Sigmoid colon (tissue), 7 donors: ENCODE results near the gene ZNF142. TPM values are rescaled to one million over a fixed set of nuclear protein-coding genes. Genes with fewer than 3 reads are reported as not detected.

Source experiments
- DNase-seq: peaks from one replicate; pipeline ENCODE4 v3.0.0-alpha.2; 2019
- H3K27ac ChIP-seq, 4 donors: fragments of 200-600 bp; sonication (generic); one replicate each; pipeline ENCODE4 v1.5.1; 2016 to 2019; ENCODE audit warnings: mild to moderate bottlenecking in 1 of 4
- H3K27me3 ChIP-seq, 3 donors: fragments of 200-600 bp; sonication (generic); one replicate each; pipeline ENCODE4 v1.5.1; 2019; ENCODE audit warnings: mild to moderate bottlenecking in 1 of 3
- H3K36me3 ChIP-seq, 4 donors: fragments of 200-600 bp; sonication (generic); one replicate each; pipeline ENCODE4 v1.5.1; 2016 to 2019
- H3K4me1 ChIP-seq, 4 donors: fragments of 200-600 bp; sonication (generic); one replicate each; pipeline ENCODE4 v1.5.1; 2017 to 2019
- H3K4me3 ChIP-seq, 4 donors: fragments of 200-600 bp; sonication (generic); one replicate each; pipeline ENCODE4 v1.5.1; 2017 to 2019; ENCODE audit warnings: mild to moderate bottlenecking in 2 of 4, moderate library complexity in 1 of 4
- H3K9me3 ChIP-seq, 4 donors: fragments of 200-600 bp in 3 of 4; sonication (generic) in 3 of 4; one replicate each; pipeline versions ENCODE4 v1.5.1 to v1.6.1; 2013 to 2019
- EP300 ChIP-seq, 4 donors: sonication (generic); formaldehyde crosslinking; IDR thresholded peaks; one replicate each; pipeline ENCODE4 v1.6.1; 2017; ENCODE audit warnings: antibody characterized with exemption in 4 of 4
- POLR2A ChIP-seq, 2 donors: fragments of 450-650 bp; IDR thresholded peaks; one replicate each; pipeline ENCODE4 v1.6.1; 2016; ENCODE audit warnings: antibody characterized with exemption in 2 of 2, mild to moderate bottlenecking in 2 of 2, moderate library complexity in 2 of 2
- POLR2AphosphoS5 ChIP-seq, 4 donors: sonication (generic); formaldehyde crosslinking; IDR thresholded peaks; one replicate each; pipeline ENCODE4 v1.6.1; 2017; ENCODE audit warnings: antibody characterized with exemption in 4 of 4
- WGBS, 2 donors: extraction: QIAGEN DNeasy Blood & Tissue Kit; methylation state at CpG; one replicate each; pipeline ENCODE4 v1.1.7; 2013; 5-methylcytosine and 5-hydroxymethylcytosine counted together
- intact Hi-C: fragments of 100-400 bp; cut with DNase I; formaldehyde crosslinking; loops from one replicate; pipeline ENCODE4 v1.15.1; 2023
- polyA plus RNA-seq, 3 donors: library from polyadenylated mRNA; stranded (reverse); fragments of 200-250 nt; gene quantifications; one replicate each; pipeline ENCODE4 v1.2.3, GENCODE V29; 2013
- total RNA-seq, 4 donors: library from RNA; depleted of rRNA; stranded (reverse); fragments of >200 nt; gene quantifications; one replicate each; pipeline ENCODE4 v1.1.0, GENCODE V29; 2016
- TF ChIP-seq, protein P1 (sequence below), 4 experiments: fragments of 450-650 bp in 3 of 4; fragments of 200-600 bp in 1 of 4; IDR thresholded peaks; one replicate each; pipeline ENCODE4 v1.5.1; 2016 to 2019; ENCODE audit warnings: antibody characterized with exemption in 4 of 4, mild to moderate bottlenecking in 3 of 4, moderate library complexity in 2 of 4
- donor health status: healthy with polysubstance abuse.
- donor health status: Bipolar disorder and iron deficiency.
- donor health status: healthy.

The ZNF142 gene
- total and polyA plus RNA-seq, 7 donors: 1.6 to 24.4 (median 14.6) TPM

GRCh38 chr2:218642121-218642656 lies 17.2 kb downstream of the ZNF142 start:
- H3K27me3 ChIP-seq: no peaks in the 10 kb centered on the region
- H3K27ac ChIP-seq: no peak overlapping the region
- 92 to 94% methylated on average over 18 of the region's 18 CpGs for WGBS, 2 donors
- no peaks in the 10 kb centered on the region for H3K9me3 ChIP-seq
- no peaks in the 10 kb centered on the region for H3K4me1 ChIP-seq
- DNase-seq: no peak
- intact Hi-C loops: loop anchor here (10.0 kb wide), 1 partner anchor 347 kb away; the partner anchor contains the start of gene TMBIM1
- no peak overlapping the region for H3K4me3 ChIP-seq
- TF ChIP-seq EP300 (IDR thresholded peaks at IDR 0.05) (no peak), POLR2A (IDR thresholded peaks at IDR 0.05) (no peak), POLR2AphosphoS5 (IDR thresholded peaks at IDR 0.05) (no peak)
- TF ChIP-seq, protein P1, sequence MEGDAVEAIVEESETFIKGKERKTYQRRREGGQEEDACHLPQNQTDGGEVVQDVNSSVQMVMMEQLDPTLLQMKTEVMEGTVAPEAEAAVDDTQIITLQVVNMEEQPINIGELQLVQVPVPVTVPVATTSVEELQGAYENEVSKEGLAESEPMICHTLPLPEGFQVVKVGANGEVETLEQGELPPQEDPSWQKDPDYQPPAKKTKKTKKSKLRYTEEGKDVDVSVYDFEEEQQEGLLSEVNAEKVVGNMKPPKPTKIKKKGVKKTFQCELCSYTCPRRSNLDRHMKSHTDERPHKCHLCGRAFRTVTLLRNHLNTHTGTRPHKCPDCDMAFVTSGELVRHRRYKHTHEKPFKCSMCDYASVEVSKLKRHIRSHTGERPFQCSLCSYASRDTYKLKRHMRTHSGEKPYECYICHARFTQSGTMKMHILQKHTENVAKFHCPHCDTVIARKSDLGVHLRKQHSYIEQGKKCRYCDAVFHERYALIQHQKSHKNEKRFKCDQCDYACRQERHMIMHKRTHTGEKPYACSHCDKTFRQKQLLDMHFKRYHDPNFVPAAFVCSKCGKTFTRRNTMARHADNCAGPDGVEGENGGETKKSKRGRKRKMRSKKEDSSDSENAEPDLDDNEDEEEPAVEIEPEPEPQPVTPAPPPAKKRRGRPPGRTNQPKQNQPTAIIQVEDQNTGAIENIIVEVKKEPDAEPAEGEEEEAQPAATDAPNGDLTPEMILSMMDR (IDR thresholded peaks at IDR 0.05): no peak
- H3K36me3 ChIP-seq: peaks cover 57 to 96% (median 75%) of the 10 kb centered on the region in 4 donors

DNA sequence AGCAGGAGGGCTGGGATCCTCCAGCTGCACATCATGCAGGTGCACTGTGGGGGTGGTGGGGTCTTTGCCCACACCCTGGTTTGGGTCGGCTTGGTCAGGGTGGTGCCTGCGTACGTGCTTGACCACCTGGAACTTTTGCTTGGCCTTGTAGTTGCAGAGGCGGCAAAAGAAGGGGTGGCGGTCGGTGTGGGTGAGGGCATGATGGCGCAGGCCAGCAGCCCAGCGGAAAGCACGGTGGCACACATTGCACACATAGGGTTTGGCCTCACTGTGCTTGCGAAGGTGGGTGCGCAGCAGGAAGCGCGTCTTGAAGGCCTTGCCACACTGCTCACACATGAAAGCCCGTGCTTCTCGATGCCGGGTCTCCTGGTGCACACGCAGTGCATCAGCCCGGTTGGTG lies 21.1 kb downstream of the ZNF142 start:
- H3K4me1 ChIP-seq: no peaks in the 10 kb centered on the region
- WGBS, 2 donors: 97% methylated on average over 18 of the region's 18 CpGs
- no peaks in the 10 kb centered on the region for H3K9me3 ChIP-seq
- intact Hi-C loops: no loop called here
- H3K27me3 ChIP-seq: no peaks in the 10 kb centered on the region
- no peak overlapping the region for H3K27ac ChIP-seq
- no peak for DNase-seq
- TF ChIP-seq, protein P1 (IDR thresholded peaks at IDR 0.05): no peak
- TF ChIP-seq EP300 (IDR thresholded peaks at IDR 0.05) (no peak), POLR2AphosphoS5 (IDR thresholded peaks at IDR 0.05) (no peak), POLR2A (IDR thresholded peaks at IDR 0.05) (no peak)
- peaks cover 47 to 99% (median 80%) of the 10 kb centered on the region in 4 donors for H3K36me3 ChIP-seq
- no peak overlapping the region for H3K4me3 ChIP-seq

- H3K4me3 ChIP-seq: no peak overlapping the region
- H3K36me3 ChIP-seq: peaks cover 37 to 83% (median 67%) of the 10 kb centered on the region in 4 donors
- DNase-seq: no peak
- H3K27ac ChIP-seq: no peak overlapping the region
- no peaks in the 10 kb centered on the region for H3K4me1 ChIP-seq
- H3K27me3 ChIP-seq: no peaks in the 10 kb centered on the region
- intact Hi-C loops: no loop called here
- TF ChIP-seq POLR2AphosphoS5 (IDR thresholded peaks at IDR 0.05): no peak
- TF ChIP-seq, protein P1 (IDR thresholded peaks at IDR 0.05): no peak
- no peak for TF ChIP-seq EP300 (IDR thresholded peaks at IDR 0.05)
- 94 to 97% methylated on average over 5 of the region's 5 CpGs for WGBS, 2 donors
- H3K9me3 ChIP-seq: no peaks in the 10 kb centered on the region
Observed at GRCh38 chr2:218635719-218636118, 23.7 kb downstream of the ZNF142 start.

DNA sequence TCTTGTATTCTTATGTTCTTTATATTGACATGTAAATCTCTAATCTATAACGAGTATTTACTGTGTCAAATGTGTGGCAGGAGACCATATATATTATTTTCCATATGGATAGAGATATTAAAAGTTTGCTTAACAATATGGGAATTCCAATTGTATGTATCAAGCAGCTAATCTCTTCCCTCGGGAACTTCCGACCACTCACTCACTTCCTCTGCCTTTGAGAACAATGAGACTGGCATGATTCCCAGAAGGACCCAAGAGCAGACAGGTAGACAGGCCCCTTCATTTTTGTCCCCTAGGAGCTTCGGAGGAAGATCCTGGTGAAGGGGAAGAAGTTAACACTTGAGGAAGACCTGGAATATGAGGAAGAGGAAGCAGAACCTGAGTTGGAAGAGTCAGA lies 27.6 kb downstream of the ZNF142 start:
- no peaks in the 10 kb centered on the region for H3K9me3 ChIP-seq
- H3K27me3 ChIP-seq: no peaks in the 10 kb centered on the region
- no peaks in the 10 kb centered on the region for H3K4me1 ChIP-seq
- H3K27ac ChIP-seq: no peak overlapping the region
- intact Hi-C loops: no loop called here
- TF ChIP-seq POLR2AphosphoS5 (IDR thresholded peaks at IDR 0.05): no peak
- TF ChIP-seq POLR2A (IDR thresholded peaks at IDR 0.05): no peak
- TF ChIP-seq, protein P1 (IDR thresholded peaks at IDR 0.05): no peak
- no peak for TF ChIP-seq EP300 (IDR thresholded peaks at IDR 0.05)
- no peak for DNase-seq
- no peak overlapping the region for H3K4me3 ChIP-seq
- WGBS, 2 donors: 64 to 79% methylated on average over 4 of the region's 4 CpGs
- peaks cover 21 to 70% (median 40%) of the 10 kb centered on the region in 4 donors for H3K36me3 ChIP-seq

GRCh38 chr2:218627939-218628338 lies 31.5 kb downstream of the ZNF142 start:
- Histone ChIP-seq H3K4me3 (no peak overlapping the region), H3K27ac (no peak overlapping the region), H3K4me1 (no peaks in the 10 kb centered on the region), H3K9me3 (no peaks in the 10 kb centered on the region), H3K27me3 (no peaks in the 10 kb centered on the region), H3K36me3 (peaks cover 0 to 55% (median 6%) of the 10 kb centered on the region in 4 donors)
- TF ChIP-seq POLR2AphosphoS5 (IDR thresholded peaks at IDR 0.05) (no peak), EP300 (IDR thresholded peaks at IDR 0.05) (no peak), POLR2A (IDR thresholded peaks at IDR 0.05) (no peak)
- TF ChIP-seq, protein P1 (IDR thresholded peaks at IDR 0.05): no peak
- WGBS, 2 donors: 93 to 98% methylated on average over 4 of the region's 4 CpGs
- no peak for DNase-seq
- intact Hi-C loops: no loop called here
